Measurements from ENCODE around the gene UBC. TPM values are rescaled to one million over a fixed set of nuclear protein-coding genes. Genes with fewer than 3 reads are reported as not detected.
"Not testable (repeated sequence)": the region's sequence is repeated elsewhere in the genome, so short reads cannot be mapped to it uniquely, and the experiment has no call there.

The UBC gene
- polyA plus RNA-seq, 3 donors from 2014 or later: 977 to 1,715 (median 1,389) TPM

GRCh38 chr12:124902916-124903315 lies 11.5 kb downstream of the UBC start:
- DNase-seq: no peak
- Mint-ChIP-seq H3K9me3 (no peaks in the 10 kb centered on the region), H3K27ac (no peak overlapping the region), H3K4me1 (peaks cover 12 to 23% of the 10 kb centered on the region in 2 donors), H3K27me3 (ENCODE audit: low read depth in 3 of 3) (peaks cover 0 to 6% (median 3%) of the 10 kb centered on the region in 3 donors), H3K36me3 (no peaks in the 10 kb centered on the region), H3K4me3 (no peak overlapping the region)

- Mint-ChIP-seq H3K27ac (no peak overlapping the region), H3K36me3 (no peaks in the 10 kb centered on the region), H3K4me3 (no peak overlapping the region), H3K9me3 (peaks cover 0 to 3% (median 0%) of the 10 kb centered on the region in 6 donors), H3K27me3 (ENCODE audit: low read depth in 3 of 3) (peaks cover 3 to 6% (median 3%) of the 10 kb centered on the region in 3 donors), H3K4me1 (peaks cover 10 to 14% of the 10 kb centered on the region in 2 donors)
- DNase-seq: no peak
Measured at GRCh38 chr12:124901003-124901402, 13.4 kb downstream of the UBC start.

- H3K9me3 Mint-ChIP-seq; H3K36me3 Mint-ChIP-seq; H3K4me3 Mint-ChIP-seq; DNase-seq; H3K27ac Mint-ChIP-seq; H3K27me3 Mint-ChIP-seq (ENCODE audit: low read depth in 3 of 3): not testable (repeated sequence)
- peaks cover 10 to 14% of the 10 kb centered on the region in 2 donors for H3K4me1 Mint-ChIP-seq
Measured at GRCh38 chr12:124900345-124900795, 14.1 kb downstream of the UBC start.

DNA sequence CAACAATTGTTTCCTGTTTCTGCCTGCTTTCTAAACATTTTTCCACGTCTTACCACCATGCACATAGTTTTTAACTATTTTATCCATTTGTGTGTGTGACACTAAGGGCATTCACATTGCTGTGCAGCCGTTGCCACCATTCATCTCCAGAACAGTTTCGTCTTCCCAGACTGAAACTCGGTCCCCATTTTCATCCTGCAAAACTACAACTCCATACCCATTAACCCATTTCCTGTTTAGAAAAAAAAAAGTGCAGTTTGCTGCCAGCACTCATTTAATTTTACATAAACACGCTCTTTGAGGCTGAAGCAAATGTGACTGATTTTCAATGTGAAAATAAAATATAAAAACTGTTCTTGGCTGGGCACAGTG lies 15.5 kb downstream of the UBC start:
- Mint-ChIP-seq H3K4me3 (peak overlapping the region in 1 of 5 donors; percentile 33), H3K4me1 (peaks cover 10 to 14% of the 10 kb centered on the region in 2 donors), H3K36me3 (no peaks in the 10 kb centered on the region), H3K9me3 (peaks cover 0 to 3% (median 0%) of the 10 kb centered on the region in 6 donors), H3K27me3 (ENCODE audit: low read depth in 3 of 3) (peaks cover 4 to 8% (median 7%) of the 10 kb centered on the region in 3 donors), H3K27ac (no peak overlapping the region)
- DNase-seq: no peak

DNA sequence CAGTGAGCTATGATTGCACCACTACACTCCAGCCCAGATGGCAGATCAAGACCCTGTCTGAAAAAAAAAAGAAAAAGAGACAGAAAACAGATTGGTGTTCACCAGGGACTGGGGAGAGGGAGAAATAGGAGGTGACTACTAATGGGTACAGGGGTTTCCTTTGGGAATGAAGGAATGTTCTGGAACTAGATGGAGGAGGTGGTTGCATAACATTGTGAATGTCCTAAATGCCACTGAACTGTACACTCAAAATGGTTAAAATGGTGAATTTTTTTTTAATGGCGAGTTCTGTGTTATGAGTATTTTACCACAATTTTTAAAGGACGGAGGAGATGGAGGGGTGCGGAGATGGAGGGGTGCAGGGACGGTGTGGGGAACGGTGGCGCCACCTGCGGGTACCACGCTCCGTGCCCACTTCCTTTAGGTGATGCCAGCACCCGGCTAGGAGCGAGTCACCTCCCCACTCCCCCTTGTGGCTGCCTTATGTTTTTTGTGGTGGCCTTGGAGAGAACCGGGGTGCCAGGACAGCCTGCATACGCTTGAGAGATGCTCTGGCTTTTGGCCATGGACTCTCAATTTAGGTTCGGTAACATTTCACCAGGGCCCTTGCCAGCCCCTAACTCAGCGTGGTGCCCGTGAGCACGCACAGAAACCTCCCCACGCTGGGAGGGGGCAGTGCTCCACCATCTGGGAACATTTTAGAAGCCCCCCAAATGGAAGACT lies 16.1 kb downstream of the UBC start:
- DNase-seq: peak; percentile 42 to 55 (median 42)
- Mint-ChIP-seq H3K4me3 (peak overlapping the region in 4 of 5 donors; percentile 1 to 58 (median 40)), H3K27ac (peak overlapping the region in 1 of 6 donors; percentile 9), H3K9me3 (peaks cover 0 to 3% (median 0%) of the 10 kb centered on the region in 6 donors), H3K27me3 (ENCODE audit: low read depth in 3 of 3) (peaks cover 4 to 8% (median 7%) of the 10 kb centered on the region in 3 donors), H3K36me3 (no peaks in the 10 kb centered on the region), H3K4me1 (peaks cover 10 to 14% of the 10 kb centered on the region in 2 donors)

DNA sequence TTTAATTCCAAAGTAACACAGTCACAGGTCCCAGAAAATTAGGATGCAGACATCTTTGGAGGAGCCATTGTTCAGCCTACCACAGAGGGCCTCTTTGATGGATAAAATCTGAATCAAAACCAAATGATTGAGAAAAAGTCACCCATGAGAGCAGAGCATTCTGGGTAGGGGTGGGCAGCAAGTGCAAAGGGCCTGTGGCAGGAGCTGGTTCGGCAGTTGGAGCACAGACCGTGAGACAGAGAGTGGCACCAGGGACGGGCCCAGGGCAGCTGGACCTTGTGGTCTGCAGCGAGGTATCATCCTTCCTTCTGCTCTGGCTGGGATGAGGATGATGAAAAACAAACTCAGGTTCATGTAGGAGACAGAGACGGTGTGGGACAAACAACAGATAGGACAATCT lies 18.0 kb downstream of the UBC start:
- H3K9me3 Mint-ChIP-seq: peaks cover 0 to 3% (median 0%) of the 10 kb centered on the region in 6 donors
- DNase-seq: no peak
- H3K4me1 Mint-ChIP-seq: peaks cover 10 to 14% of the 10 kb centered on the region in 2 donors
- no peak overlapping the region for H3K27ac Mint-ChIP-seq
- peaks cover 6 to 8% (median 7%) of the 10 kb centered on the region in 3 donors for H3K27me3 Mint-ChIP-seq (ENCODE audit: low read depth in 3 of 3)
- H3K4me3 Mint-ChIP-seq: no peak overlapping the region
- H3K36me3 Mint-ChIP-seq: no peaks in the 10 kb centered on the region

DNA sequence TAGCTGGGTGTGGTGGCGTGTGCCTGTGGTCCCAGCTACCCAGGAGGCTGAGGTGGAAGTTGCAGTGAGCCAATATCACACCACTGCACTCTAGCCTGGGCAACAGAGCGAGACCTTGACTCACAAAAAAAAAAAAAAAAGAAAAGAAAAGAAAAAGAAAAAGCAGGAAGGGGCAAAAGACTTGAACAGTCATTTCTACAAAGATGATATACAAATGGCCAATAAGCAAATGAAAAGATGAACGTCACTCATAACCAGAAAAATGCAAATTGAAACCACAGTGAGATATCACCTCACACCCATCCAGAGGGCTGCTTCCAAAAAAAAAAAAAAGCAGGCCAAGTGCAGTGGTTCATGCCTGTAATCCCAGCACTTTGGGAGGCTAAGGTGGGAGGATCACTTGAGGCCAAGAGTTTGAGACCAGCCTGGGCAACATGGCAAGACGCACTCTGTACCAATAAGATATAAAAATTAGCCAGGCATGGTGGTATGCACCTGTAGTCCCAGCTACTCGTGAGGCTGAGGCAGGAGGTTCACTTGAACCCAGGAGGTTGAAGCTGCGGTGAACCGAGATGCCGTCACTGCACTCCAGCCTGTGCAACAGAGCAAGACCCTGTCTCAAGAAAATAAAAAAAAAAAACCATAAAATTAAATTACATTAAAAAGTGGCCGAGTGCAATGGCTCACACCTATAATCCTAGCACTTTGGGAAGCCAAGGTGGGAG lies 20.5 kb downstream of the UBC start:
- Mint-ChIP-seq H3K4me1 (peaks cover 9 to 12% of the 10 kb centered on the region in 2 donors), H3K27me3 (ENCODE audit: low read depth in 3 of 3) (peaks cover 6 to 7% (median 6%) of the 10 kb centered on the region in 3 donors), H3K4me3 (no peak overlapping the region), H3K27ac (no peak overlapping the region), H3K36me3 (no peaks in the 10 kb centered on the region), H3K9me3 (peaks cover 0 to 3% (median 0%) of the 10 kb centered on the region in 6 donors)
- no peak for DNase-seq

DNA sequence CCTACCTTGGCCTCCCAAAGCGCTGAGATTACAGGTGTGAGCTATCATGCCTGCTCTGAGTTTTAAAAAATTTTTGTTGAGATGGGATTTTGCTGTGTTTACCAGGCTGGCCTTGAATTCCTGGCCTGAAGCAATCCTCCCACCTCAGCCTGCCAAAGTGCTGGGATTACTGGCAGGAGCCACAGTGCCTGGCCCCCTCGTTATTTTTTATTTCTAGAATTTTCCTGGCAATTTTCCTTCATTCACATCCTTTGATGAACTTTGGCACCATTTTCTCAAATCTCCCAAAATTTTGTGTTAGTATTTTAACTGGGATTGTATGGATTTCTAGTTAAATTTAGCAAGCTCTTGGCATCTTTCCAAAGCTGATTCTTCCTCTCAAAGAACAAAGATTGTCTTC lies 26.2 kb downstream of the UBC start:
- Mint-ChIP-seq H3K36me3 (no peaks in the 10 kb centered on the region), H3K27ac (no peak overlapping the region), H3K27me3 (ENCODE audit: low read depth in 3 of 3) (peaks cover 0 to 2% (median 1%) of the 10 kb centered on the region in 3 donors), H3K4me3 (no peak overlapping the region), H3K9me3 (no peaks in the 10 kb centered on the region), H3K4me1 (no peaks in the 10 kb centered on the region)
- DNase-seq: no peak

DNA sequence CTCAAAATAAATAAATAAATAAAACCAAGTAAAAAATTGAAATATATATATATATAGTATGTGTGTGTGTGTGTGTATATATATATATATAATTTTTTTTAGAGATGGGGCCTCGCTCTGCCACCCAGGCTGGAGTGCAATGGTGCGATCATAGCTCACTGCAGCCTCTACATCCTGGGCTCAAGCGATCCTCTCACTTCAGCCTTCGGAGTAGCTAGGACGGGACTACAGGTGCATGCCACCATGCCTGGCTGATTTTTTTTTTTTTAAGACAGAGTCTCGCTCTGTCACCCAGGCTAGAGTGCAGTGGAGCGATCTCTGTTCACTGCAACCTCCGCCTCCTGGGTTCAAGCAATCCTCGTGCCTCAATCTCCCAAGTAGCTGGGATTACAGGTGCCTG lies 26.7 kb downstream of the UBC start:
- not testable (repeated sequence) for H3K4me3 Mint-ChIP-seq; H3K4me1 Mint-ChIP-seq; H3K36me3 Mint-ChIP-seq; H3K27ac Mint-ChIP-seq; H3K9me3 Mint-ChIP-seq; DNase-seq; H3K27me3 Mint-ChIP-seq (ENCODE audit: low read depth in 3 of 3)

DNA sequence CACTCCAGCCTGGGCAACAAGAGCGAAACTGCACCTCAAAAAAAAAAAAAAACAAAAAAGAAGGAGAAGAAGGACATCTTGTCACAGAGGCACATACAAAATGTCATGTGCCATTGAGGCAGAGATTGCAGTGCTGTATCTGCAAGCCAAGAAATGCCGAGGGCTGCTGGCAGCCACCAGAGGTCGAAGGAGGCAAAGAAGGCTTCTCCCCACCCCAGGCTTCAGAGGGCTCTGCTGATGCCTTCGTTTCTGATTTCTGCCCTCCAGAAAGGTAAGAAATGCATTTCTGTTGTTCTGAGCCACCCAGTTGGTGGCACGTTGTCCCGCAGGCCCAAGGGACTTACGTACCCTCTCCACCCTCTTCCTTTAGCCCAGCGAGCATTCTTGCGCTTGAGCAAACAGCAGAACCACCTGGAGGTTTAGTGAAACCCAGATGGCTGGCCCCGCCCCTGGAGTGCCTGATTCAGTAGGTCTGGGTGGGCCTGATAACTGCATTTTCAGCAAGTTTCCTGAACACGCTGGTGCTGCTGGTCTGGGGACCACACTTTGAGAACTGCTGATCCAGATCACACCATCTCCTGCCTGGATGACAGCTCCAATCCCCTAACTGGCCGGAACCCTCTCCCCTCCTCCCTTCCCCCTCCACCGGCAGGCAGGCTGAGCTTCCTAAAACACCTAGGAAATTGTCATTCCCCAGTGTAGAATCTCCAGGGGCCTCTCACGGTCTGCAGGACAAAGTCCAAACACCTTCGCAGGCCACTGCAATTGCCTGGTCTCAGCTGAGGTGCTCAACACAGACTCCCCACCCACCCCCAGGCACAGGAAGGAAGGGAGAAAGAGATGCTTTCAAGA lies 29.6 kb downstream of the UBC start:
- Mint-ChIP-seq H3K36me3 (no peaks in the 10 kb centered on the region), H3K4me1 (peaks cover 0 to 7% of the 10 kb centered on the region in 2 donors), H3K27ac (no peak overlapping the region), H3K4me3 (no peak overlapping the region), H3K27me3 (ENCODE audit: low read depth in 3 of 3) (peaks cover 0 to 2% (median 1%) of the 10 kb centered on the region in 3 donors), H3K9me3 (no peaks in the 10 kb centered on the region)
- DNase-seq: no peak

GRCh38 chr12:124883263-124884130 lies 31.0 kb downstream of the UBC start:
- no peak for DNase-seq
- Mint-ChIP-seq H3K9me3 (no peaks in the 10 kb centered on the region), H3K27me3 (ENCODE audit: low read depth in 3 of 3) (peaks cover 0 to 2% (median 1%) of the 10 kb centered on the region in 3 donors), H3K4me3 (no peak overlapping the region), H3K27ac (no peak overlapping the region), H3K36me3 (no peaks in the 10 kb centered on the region), H3K4me1 (peaks cover 0 to 7% of the 10 kb centered on the region in 2 donors)

DNA sequence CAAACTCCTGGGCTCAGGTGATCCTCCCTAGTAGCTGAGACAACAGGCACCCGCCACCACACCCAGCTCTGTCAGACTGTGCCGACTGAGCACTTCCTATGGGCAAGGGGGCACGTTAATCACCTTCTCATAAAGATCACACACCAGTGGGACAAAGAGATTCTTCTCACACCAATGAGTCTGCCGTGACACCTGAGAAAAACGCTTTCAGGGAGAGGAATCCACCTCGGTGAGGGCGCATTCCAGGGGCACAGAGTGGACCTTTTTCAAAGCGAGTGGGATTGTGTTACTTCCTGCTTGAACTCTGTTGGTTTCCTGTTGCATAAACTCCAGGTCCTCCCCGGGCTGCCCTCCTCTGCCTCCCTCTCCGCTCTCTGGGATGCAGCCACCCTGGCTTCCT lies 33.3 kb downstream of the UBC start:
- H3K4me3 Mint-ChIP-seq: peak overlapping the region in 2 of 5 donors; percentile 15 to 61
- peak overlapping the region in 1 of 6 donors; percentile 69 for H3K27ac Mint-ChIP-seq
- peaks cover 0 to 2% (median 1%) of the 10 kb centered on the region in 3 donors for H3K27me3 Mint-ChIP-seq (ENCODE audit: low read depth in 3 of 3)
- no peaks in the 10 kb centered on the region for H3K9me3 Mint-ChIP-seq
- peaks cover 0 to 7% of the 10 kb centered on the region in 2 donors for H3K4me1 Mint-ChIP-seq
- H3K36me3 Mint-ChIP-seq: no peaks in the 10 kb centered on the region
- DNase-seq: no peak

DNA sequence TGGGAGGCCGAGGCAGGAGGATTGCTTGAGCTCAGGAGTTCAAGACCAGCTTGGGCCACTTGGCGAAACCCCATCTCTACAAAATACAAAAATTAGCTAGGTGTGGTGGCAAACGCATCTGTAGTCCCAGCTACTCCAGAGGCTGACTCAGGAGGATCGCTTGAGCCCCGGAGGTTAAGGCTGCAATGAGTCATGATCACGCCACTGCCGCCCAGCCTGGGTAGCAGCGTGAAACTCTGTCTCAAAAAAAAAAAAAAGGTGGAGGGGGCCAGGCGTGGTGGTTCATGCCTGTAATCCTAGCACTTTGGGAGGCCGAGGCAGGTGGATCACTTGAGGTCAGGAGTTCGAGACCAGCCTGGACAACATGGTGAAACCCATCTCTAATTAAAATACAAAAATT lies 34.1 kb downstream of the UBC start:
- H3K27me3 Mint-ChIP-seq (ENCODE audit: low read depth in 3 of 3); H3K27ac Mint-ChIP-seq; DNase-seq; H3K4me3 Mint-ChIP-seq; H3K9me3 Mint-ChIP-seq; H3K4me1 Mint-ChIP-seq; H3K36me3 Mint-ChIP-seq: not testable (repeated sequence)
